ENCODE measurements around the gene PCDHB5.
A peak's percentile ranks its signal among the peaks of the same experiment; 100 is the strongest.
"Not testable (repeated sequence)": the region's sequence is repeated elsewhere in the genome, so short reads cannot be mapped to it uniquely, and the experiment has no call there.

PCDHB5 gene

DNA sequence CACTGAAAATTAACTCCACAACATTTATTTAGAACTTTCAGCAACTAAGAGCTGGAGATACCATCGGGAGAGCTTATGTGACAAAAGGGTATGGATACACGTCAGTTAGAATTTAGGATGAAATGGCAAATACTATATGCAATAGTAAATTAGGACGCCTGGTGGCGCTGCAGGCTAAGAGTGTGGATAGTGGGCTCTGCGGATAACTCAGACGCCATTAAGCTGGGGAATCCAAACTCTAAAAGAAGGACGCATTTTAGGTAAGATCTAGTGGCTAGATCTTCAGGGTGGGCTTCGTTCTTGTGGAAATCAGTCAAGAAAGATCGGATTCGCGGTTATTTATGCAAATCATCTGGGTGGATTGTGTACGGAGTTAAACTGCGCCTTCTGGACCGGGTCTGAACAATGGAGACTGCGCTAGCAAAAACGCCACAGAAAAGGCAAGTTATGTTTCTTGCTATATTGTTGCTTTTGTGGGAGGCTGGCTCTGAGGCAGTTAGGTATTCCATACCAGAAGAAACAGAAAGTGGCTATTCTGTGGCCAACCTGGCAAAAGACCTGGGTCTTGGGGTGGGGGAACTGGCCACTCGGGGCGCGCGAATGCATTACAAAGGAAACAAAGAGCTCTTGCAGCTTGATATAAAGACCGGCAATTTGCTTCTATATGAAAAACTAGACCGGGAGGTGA is at the start of gene PCDHB5:
Gene PCDHB5, plus strand, starts transcription at position 177 of the 688 bp plus-strand sequence. Its CDS starts 229 bp downstream, at position 406.
- peak; percentile 12 to 29 for DNase-seq (ENCODE audit: low read depth in 2 of 2)
- TF ChIP-seq, protein P1, sequence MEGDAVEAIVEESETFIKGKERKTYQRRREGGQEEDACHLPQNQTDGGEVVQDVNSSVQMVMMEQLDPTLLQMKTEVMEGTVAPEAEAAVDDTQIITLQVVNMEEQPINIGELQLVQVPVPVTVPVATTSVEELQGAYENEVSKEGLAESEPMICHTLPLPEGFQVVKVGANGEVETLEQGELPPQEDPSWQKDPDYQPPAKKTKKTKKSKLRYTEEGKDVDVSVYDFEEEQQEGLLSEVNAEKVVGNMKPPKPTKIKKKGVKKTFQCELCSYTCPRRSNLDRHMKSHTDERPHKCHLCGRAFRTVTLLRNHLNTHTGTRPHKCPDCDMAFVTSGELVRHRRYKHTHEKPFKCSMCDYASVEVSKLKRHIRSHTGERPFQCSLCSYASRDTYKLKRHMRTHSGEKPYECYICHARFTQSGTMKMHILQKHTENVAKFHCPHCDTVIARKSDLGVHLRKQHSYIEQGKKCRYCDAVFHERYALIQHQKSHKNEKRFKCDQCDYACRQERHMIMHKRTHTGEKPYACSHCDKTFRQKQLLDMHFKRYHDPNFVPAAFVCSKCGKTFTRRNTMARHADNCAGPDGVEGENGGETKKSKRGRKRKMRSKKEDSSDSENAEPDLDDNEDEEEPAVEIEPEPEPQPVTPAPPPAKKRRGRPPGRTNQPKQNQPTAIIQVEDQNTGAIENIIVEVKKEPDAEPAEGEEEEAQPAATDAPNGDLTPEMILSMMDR (IDR thresholded peaks at IDR 0.05; ENCODE audit: low read depth, low read length), result peak; percentile 31
- H3K4me3 ChIP-seq (replicated peaks in 1 of 2; ENCODE audit: low read depth in 2 of 2, low read length in 2 of 2), result peak within 1 kb of the TSS; percentile 9 to 22

DNA sequence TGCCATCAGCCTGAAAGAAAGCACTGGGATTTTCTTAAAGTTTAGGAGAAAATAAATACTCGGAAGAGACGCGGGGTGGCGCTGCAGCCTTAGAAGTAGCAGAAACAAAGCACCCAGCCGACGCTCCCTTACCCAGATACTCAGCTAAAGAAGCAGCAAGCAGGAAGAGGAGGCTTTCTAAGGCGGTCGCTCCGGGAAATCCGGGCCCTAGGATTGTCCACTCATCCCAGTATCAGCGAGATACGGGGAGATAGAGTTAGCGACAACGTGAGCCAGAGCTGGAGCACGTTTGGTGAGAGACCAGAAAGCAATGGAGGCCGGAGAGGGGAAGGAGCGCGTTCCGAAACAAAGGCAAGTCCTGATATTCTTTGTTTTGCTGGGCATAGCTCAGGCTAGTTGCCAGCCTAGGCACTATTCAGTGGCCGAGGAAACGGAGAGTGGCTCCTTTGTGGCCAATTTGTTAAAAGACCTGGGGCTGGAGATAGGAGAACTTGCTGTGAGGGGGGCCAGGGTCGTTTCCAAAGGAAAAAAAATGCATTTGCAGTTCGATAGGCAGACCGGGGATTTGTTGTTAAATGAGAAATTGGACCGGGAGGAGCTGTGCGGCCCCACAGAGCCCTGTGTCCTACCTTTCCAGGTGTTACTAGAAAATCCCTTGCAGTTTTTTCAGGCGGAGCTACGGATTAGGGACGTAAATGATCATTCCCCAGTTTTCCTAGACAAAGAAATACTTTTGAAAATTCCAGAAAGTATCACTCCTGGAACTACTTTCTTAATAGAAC is 40.3 kb upstream of the PCDHB5 start, which contains the start of gene PCDHB2:
Gene PCDHB2, plus strand, starts transcription at position 135 of the 782 bp plus-strand sequence. Its CDS starts 176 bp downstream, at position 311.
- TF ChIP-seq, protein P1 (IDR thresholded peaks at IDR 0.05; ENCODE audit: low read depth, low read length), result no peak
- no peak within 1 kb of the TSS for H3K4me3 ChIP-seq (replicated peaks in 1 of 2; ENCODE audit: low read depth in 2 of 2, low read length in 2 of 2)

DNA sequence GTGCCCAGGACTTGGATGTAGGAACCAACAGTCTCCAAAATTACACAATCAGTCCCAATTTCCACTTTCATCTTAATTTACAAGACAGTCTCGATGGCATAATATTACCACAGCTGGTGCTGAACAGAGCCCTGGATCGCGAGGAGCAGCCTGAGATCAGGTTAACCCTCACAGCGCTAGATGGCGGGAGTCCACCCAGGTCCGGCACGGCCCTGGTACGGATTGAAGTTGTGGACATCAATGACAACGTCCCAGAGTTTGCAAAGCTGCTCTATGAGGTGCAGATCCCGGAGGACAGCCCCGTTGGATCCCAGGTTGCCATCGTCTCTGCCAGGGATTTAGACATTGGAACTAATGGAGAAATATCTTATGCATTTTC is 39.8 kb upstream of the PCDHB5 start:
- TF ChIP-seq, protein P1 (IDR thresholded peaks at IDR 0.05; ENCODE audit: low read depth, low read length), result no peak
- DNase-seq (ENCODE audit: low read depth in 2 of 2), result no peak
- H3K4me3 ChIP-seq (replicated peaks in 1 of 2; ENCODE audit: low read depth in 2 of 2, low read length in 2 of 2), result no peak overlapping the region

More for the DNA sequence above, 40.3 kb upstream of the PCDHB5 start, which contains the start of gene PCDHB2:
- DNase-seq (ENCODE audit: low read depth in 2 of 2), result peak; percentile 14 to 19

DNA sequence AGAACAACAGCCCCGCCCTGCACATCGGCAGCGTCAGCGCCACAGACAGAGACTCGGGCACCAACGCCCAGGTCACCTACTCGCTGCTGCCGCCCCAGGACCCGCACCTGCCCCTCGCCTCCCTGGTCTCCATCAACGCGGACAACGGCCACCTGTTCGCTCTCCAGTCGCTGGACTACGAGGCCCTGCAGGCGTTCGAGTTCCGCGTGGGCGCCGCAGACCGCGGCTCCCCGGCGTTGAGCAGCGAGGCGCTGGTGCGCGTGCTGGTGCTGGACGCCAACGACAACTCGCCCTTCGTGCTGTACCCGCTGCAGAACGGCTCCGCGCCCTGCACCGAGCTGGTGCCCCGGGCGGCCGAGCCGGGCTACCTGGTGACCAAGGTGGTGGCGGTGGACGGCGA is 38.8 kb upstream of the PCDHB5 start:
- not testable (repeated sequence) for DNase-seq (ENCODE audit: low read depth in 2 of 2); H3K4me3 ChIP-seq (replicated peaks in 1 of 2; ENCODE audit: low read depth in 2 of 2, low read length in 2 of 2)

DNA sequence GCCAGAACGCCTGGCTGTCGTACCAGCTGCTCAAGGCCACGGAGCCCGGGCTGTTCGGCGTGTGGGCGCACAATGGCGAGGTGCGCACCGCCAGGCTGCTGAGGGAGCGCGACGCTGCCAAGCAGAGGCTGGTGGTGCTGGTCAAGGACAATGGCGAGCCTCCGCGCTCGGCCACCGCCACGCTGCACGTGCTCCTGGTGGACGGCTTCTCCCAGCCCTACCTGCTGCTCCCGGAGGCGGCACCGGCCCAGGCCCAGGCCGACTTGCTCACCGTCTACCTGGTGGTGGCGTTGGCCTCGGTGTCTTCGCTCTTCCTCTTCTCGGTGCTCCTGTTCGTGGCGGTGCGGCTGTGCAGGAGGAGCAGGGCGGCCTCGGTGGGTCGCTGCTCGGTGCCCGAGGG is 38.4 kb upstream of the PCDHB5 start:
- DNase-seq (ENCODE audit: low read depth in 2 of 2); H3K4me3 ChIP-seq (replicated peaks in 1 of 2; ENCODE audit: low read depth in 2 of 2, low read length in 2 of 2): not testable (repeated sequence)

DNA sequence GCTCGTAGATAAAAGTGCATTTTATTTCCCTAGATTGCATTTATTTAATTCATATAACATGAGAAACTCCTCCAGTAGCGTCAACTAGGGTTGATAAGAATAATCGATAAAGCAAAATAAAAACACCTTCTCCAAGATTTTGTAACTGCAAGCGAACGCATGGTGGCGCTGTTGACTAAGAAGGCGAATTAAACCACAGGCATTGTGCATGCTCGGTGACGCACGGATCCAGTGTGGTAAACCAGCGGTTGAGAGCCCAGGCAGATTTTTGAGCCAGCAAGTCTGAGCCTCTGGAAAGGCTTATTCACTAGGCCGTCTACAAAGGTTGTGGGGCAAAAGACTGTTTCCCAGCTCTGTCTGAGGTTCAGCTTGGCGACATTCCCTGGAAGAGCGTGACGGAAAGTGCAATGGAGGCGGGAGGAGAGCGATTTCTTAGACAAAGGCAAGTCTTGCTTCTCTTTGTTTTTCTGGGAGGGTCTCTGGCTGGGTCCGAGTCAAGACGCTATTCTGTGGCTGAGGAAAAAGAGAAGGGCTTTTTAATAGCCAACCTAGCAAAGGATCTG is 34.7 kb upstream of the PCDHB5 start, which contains the start of gene PCDHB3:
Gene PCDHB3, plus strand, starts transcription at position 231 of the 563 bp plus-strand sequence. Its CDS starts 177 bp downstream, at position 408.
- TF ChIP-seq, protein P1 (IDR thresholded peaks at IDR 0.05; ENCODE audit: low read depth, low read length), result no peak
- DNase-seq (ENCODE audit: low read depth in 2 of 2), result peak in 1 of 2 donors; percentile 41
- no peak within 1 kb of the TSS for H3K4me3 ChIP-seq (replicated peaks in 1 of 2; ENCODE audit: low read depth in 2 of 2, low read length in 2 of 2)

DNA sequence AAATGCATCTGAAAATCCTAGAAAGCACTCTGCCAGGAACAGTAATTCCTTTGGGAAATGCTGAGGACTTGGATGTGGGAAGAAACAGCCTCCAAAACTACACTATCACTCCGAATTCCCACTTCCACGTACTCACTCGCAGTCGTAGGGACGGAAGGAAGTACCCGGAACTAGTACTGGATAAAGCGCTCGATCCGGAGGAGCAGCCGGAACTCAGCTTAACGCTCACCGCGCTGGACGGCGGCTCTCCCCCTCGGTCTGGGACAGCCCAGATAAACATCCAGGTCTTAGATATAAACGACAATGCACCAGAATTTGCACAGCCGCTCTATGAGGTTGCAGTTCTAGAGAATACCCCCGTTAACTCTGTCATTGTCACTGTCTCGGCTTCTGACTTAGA is 33.9 kb upstream of the PCDHB5 start:
- TF ChIP-seq, protein P1 (IDR thresholded peaks at IDR 0.05; ENCODE audit: low read depth, low read length), result no peak
- no peak overlapping the region for H3K4me3 ChIP-seq (replicated peaks in 1 of 2; ENCODE audit: low read depth in 2 of 2, low read length in 2 of 2)
- DNase-seq (ENCODE audit: low read depth in 2 of 2), result no peak

DNA sequence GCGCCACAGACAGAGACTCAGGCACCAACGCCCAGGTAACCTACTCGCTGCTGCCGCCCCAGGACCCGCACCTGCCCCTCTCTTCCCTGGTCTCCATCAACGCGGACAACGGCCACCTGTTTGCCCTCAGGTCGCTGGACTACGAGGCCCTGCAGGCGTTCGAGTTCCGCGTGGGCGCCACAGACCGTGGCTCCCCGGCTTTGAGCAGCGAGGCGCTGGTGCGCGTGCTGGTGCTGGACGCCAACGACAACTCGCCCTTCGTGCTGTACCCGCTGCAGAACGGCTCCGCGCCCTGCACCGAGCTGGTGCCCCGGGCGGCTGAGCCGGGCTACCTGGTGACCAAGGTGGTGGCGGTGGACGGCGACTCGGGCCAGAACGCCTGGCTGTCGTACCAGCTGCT is 32.9 kb upstream of the PCDHB5 start:
- not testable (repeated sequence) for H3K4me3 ChIP-seq (replicated peaks in 1 of 2; ENCODE audit: low read depth in 2 of 2, low read length in 2 of 2); DNase-seq (ENCODE audit: low read depth in 2 of 2)

DNA sequence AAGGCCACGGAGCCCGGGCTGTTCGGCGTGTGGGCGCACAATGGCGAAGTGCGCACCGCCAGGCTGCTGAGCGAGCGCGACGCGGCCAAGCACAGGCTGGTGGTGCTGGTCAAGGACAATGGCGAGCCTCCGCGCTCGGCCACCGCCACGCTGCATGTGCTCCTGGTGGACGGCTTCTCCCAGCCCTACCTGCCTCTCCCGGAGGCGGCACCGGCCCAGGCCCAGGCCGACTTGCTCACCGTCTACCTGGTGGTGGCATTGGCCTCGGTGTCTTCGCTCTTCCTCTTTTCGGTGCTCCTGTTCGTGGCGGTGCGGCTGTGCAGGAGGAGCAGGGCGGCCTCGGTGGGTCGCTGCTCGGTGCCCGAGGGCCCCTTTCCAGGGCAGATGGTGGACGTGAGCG is 32.5 kb upstream of the PCDHB5 start:
- DNase-seq (ENCODE audit: low read depth in 2 of 2); H3K4me3 ChIP-seq (replicated peaks in 1 of 2; ENCODE audit: low read depth in 2 of 2, low read length in 2 of 2): not testable (repeated sequence)

All from cardiac fibroblast (primary cell).